Suprapubic skin (tissue), 4 donors: ENCODE data around the gene ARHGAP23.

Experiments
- EP300 ChIP-seq: sonication (generic); formaldehyde crosslinking; IDR thresholded peaks from one replicate; pipeline ENCODE4 v1.6.1; 2017; ENCODE audit warnings: antibody characterized with exemption
- POLR2A ChIP-seq, 2 donors: fragments of 450-650 bp; IDR thresholded peaks; one replicate each; pipeline ENCODE4 v1.6.1; 2017; ENCODE audit warnings: antibody characterized with exemption in 2 of 2, mild to moderate bottlenecking in 2 of 2, moderate library complexity in 2 of 2
- POLR2AphosphoS5 ChIP-seq, 3 donors: sonication (generic); formaldehyde crosslinking; IDR thresholded peaks; one replicate each; pipeline ENCODE4 v1.6.1; 2017; ENCODE audit warnings: antibody characterized with exemption in 3 of 3
- TF ChIP-seq, protein P1 (sequence below), 2 donors: fragments of 200-600 bp in 1 of 2; fragments of 450-650 bp in 1 of 2; sonication (generic) in 1 of 2; IDR thresholded peaks; one replicate each; pipeline ENCODE4 v1.5.1; 2016 to 2019; ENCODE audit warnings: antibody characterized with exemption in 2 of 2, mild to moderate bottlenecking in 1 of 2, moderate library complexity in 1 of 2

GRCh38 chr17:38547444-38547843 lies 119.2 kb downstream of the ARHGAP23 start:
- TF ChIP-seq, protein P1, sequence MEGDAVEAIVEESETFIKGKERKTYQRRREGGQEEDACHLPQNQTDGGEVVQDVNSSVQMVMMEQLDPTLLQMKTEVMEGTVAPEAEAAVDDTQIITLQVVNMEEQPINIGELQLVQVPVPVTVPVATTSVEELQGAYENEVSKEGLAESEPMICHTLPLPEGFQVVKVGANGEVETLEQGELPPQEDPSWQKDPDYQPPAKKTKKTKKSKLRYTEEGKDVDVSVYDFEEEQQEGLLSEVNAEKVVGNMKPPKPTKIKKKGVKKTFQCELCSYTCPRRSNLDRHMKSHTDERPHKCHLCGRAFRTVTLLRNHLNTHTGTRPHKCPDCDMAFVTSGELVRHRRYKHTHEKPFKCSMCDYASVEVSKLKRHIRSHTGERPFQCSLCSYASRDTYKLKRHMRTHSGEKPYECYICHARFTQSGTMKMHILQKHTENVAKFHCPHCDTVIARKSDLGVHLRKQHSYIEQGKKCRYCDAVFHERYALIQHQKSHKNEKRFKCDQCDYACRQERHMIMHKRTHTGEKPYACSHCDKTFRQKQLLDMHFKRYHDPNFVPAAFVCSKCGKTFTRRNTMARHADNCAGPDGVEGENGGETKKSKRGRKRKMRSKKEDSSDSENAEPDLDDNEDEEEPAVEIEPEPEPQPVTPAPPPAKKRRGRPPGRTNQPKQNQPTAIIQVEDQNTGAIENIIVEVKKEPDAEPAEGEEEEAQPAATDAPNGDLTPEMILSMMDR (IDR thresholded peaks at IDR 0.05): no peak
- TF ChIP-seq POLR2AphosphoS5 (IDR thresholded peaks at IDR 0.05): no peak
- TF ChIP-seq POLR2A (IDR thresholded peaks at IDR 0.05): no peak
- TF ChIP-seq EP300: no peak
